GM12878 (cell line): ENCODE results near the gene DGKI. TPM values are rescaled to one million over a fixed set of nuclear protein-coding genes. Genes with fewer than 3 reads are reported as not detected.

Source experiments
- ATAC-seq: fragments of 200-7000 bp; cut with Tn5 transposase; 3 replicates; pipeline ENCODE4 v1.9.1; 2020; ENCODE audit warnings: mild to moderate bottlenecking, moderate library complexity
- BruUV-seq: library from RNA; stranded (reverse); fragments of 400-500 nt; replicated peaks from 2 replicates; lab custom pipeline; 2021; lab: Mats Ljungman, UMichigan
- CTCF ChIA-PET: fragments of 300-600 bp; sonication (Branson Sonifier 250); formaldehyde crosslinking; extraction: SDS; loops from one replicate; lab custom pipeline; 2021; ENCODE audit warnings: inconsistent platforms; lab: Yijun Ruan, JAX
- POLR2A ChIA-PET: fragments of 350-600 bp; formaldehyde crosslinking; extraction: SDS; loops from one replicate; lab custom pipeline; 2021; ENCODE audit warnings: inconsistent platforms; lab: Charles Lee
- RAD21 ChIA-PET: fragments of 300-600 bp; sonication (Branson Sonifier 250); formaldehyde crosslinking; loops from one replicate; lab custom pipeline; 2023; ENCODE audit warnings: antibody characterized with exemption; ENCODE audit not compliant: unreplicated experiment; lab: Charles Lee
- SMC1A ChIA-PET: fragments of 300-600 bp; sonication (Branson Sonifier 250); formaldehyde crosslinking; loops from one replicate; lab custom pipeline; 2023; ENCODE audit not compliant: unreplicated experiment, uncharacterized antibody; lab: Charles Lee
- DNase-seq: peaks from one replicate; pipeline ENCODE4 v3.0.0-alpha.2; 2011; ENCODE audit warnings: low read depth, low spot score
- FAIRE-seq: peaks from 3 replicates; lab custom pipeline; 2011; peaks lifted over from hg19 to GRCh38; lab: Jason Lieb, UNC
- H2AFZ ChIP-seq: 2 replicates; pipeline ENCODE4 v1.6.0; 2011; ENCODE audit warnings: low read depth, low read length, control low read depth; ENCODE audit not compliant: control insufficient read depth
- H3K27ac ChIP-seq: 2 replicates; pipeline ENCODE4 v1.5.1; 2011; ENCODE audit warnings: control low read depth; ENCODE audit not compliant: control insufficient read depth, insufficient read depth
- H3K27me3 ChIP-seq, 2 experiments: replicated peaks in 1 of 2; 2 replicates each; pipeline versions ENCODE4 v1.6.0 to v1.6.1; 2011; ENCODE audit warnings: low read length in 1 of 2; ENCODE audit not compliant: control insufficient read depth in 2 of 2, insufficient read depth in 2 of 2
- H3K36me3 ChIP-seq, 2 experiments: 2 replicates each; pipeline ENCODE4 v1.5.1; 2011; ENCODE audit warnings: low read length in 1 of 2; ENCODE audit not compliant: control insufficient read depth in 2 of 2, insufficient read depth in 2 of 2
- H3K4me1 ChIP-seq: 2 replicates; pipeline ENCODE4 v1.6.1; 2011; ENCODE audit warnings: mild to moderate bottlenecking, low read length, moderate library complexity, mixed read lengths; ENCODE audit not compliant: control insufficient read depth, insufficient read depth
- H3K4me2 ChIP-seq: 2 replicates; pipeline ENCODE4 v1.6.0; 2011; ENCODE audit warnings: control low read depth; ENCODE audit not compliant: control insufficient read depth, insufficient read depth
- H3K4me3 ChIP-seq: fragments of 200-600 bp; sonication (generic); 2 replicates; pipeline ENCODE4 v1.5.1; 2016
- H3K79me2 ChIP-seq: 2 replicates; pipeline ENCODE4 v1.6.0; 2011; ENCODE audit warnings: low read length; ENCODE audit not compliant: control insufficient read depth, insufficient read depth
- H3K9ac ChIP-seq: 2 replicates; pipeline ENCODE4 v1.8.0; 2011; ENCODE audit warnings: low read length, control low read depth, mixed read lengths; ENCODE audit not compliant: control insufficient read depth, insufficient read depth
- H3K9me3 ChIP-seq: replicated peaks from 3 replicates; pipeline ENCODE4 v1.5.1; 2011; ENCODE audit warnings: mild to moderate bottlenecking, low read length; ENCODE audit not compliant: control insufficient read depth, insufficient read depth
- H4K20me1 ChIP-seq: 2 replicates; pipeline ENCODE4 v1.6.0; 2011; ENCODE audit not compliant: control insufficient read depth, insufficient read depth
- DPF2 ChIP-seq: fragments of 450-650 bp; IDR thresholded peaks from 2 replicates; pipeline ENCODE4 v1.6.1; 2017; ENCODE audit warnings: mild to moderate bottlenecking
- EZH2 ChIP-seq: IDR thresholded peaks from 2 replicates; pipeline ENCODE4 v1.6.1; 2012; ENCODE audit warnings: low read depth, mild to moderate bottlenecking, control low read depth, inconsistent platforms, low read length, borderline replicate concordance; ENCODE audit not compliant: control insufficient read depth
- IRF4 ChIP-seq: IDR thresholded peaks from 2 replicates; pipeline ENCODE4 v1.6.1; 2011; ENCODE audit warnings: low read depth, low read length
- JUNB ChIP-seq: IDR thresholded peaks from 2 replicates; pipeline ENCODE4 v1.6.1; 2016; ENCODE audit warnings: antibody characterized with exemption, mild to moderate bottlenecking
- JUND ChIP-seq: IDR thresholded peaks from 2 replicates; pipeline ENCODE4 v1.6.1; 2012; ENCODE audit warnings: low read depth, mild to moderate bottlenecking, low read length, improper control_type of control experiment, moderate library complexity
- KLF5 ChIP-seq: fragments of 450-650 bp; IDR thresholded peaks from 2 replicates; pipeline ENCODE4 v1.6.1; 2014; ENCODE audit warnings: mild to moderate bottlenecking; ENCODE audit not compliant: partially characterized antibody
- SIX5 ChIP-seq: IDR thresholded peaks from 2 replicates; pipeline ENCODE4 v1.6.1; 2011; ENCODE audit warnings: mild to moderate bottlenecking, low read depth, low read length, moderate library complexity; ENCODE audit not compliant: severe bottlenecking
- SMAD1 ChIP-seq: fragments of 450-650 bp; IDR thresholded peaks from 2 replicates; pipeline ENCODE4 v1.6.1; 2018; ENCODE audit warnings: mild to moderate bottlenecking, low read depth; ENCODE audit not compliant: partially characterized antibody
- SMARCA5 ChIP-seq: fragments of 450-650 bp; IDR thresholded peaks from 2 replicates; pipeline ENCODE4 v1.6.1; 2017; ENCODE audit warnings: mild to moderate bottlenecking
- TCF3 ChIP-seq: IDR thresholded peaks from 2 replicates; pipeline ENCODE4 v1.6.1; 2012; ENCODE audit warnings: low read depth, mild to moderate bottlenecking, low read length, borderline replicate concordance; ENCODE audit not compliant: insufficient read depth
- ZNF207 ChIP-seq: fragments of 450-650 bp; IDR thresholded peaks from 2 replicates; pipeline ENCODE4 v1.6.1; 2014; ENCODE audit warnings: antibody characterized with exemption, mild to moderate bottlenecking, borderline replicate concordance
- WGBS: methylation state at CpG from one replicate; pipeline ENCODE4 v1.1.6; 2016; ENCODE audit warnings: low lambda C conversion rate; ENCODE audit not compliant: insufficient replicate concordance, insufficient coverage; ENCODE audit errors: missing lambda C conversion rate; 5-methylcytosine and 5-hydroxymethylcytosine counted together
- in situ Hi-C: fragments of 300-500 bp; cut with MboI; formaldehyde crosslinking; loops from 9 replicates; pipeline ENCODE4 v1.14.3; 2018; ENCODE audit warnings: mixed read lengths
- intact Hi-C: fragments of 100-400 bp; cut with micrococcal nuclease; formaldehyde crosslinking; loops from one replicate; pipeline ENCODE4 v1.14.2; 2022; ENCODE audit not compliant: unreplicated experiment
- polyA plus RNA-seq, 11 experiments: library from polyadenylated mRNA; depleted of rRNA in 4 of 11; unstranded in 6 of 11; stranded (reverse) in 5 of 11; fragments of >200 nt; fragmentation: Nextera tagmentation in 4 of 11; fragmentation: Illumina TruSeq in 1 of 11; extraction: Ambion mirVana in 4 of 11; extraction: Trizol in 1 of 11; gene quantifications; 1 replicate in 1 of 11; 2 replicates in 10 of 11; pipeline versions ENCODE4 v1.2.1 to v1.2.3, GENCODE V29; 2011 to 2016; ENCODE audit warnings: inconsistent platforms in 2 of 11, missing spikeins in 2 of 11, low read depth in 1 of 11
- total RNA-seq, 4 experiments: library from RNA; depleted of rRNA in 3 of 4; stranded (reverse); fragments of >200 nt in 3 of 4; fragmentation: Illumina TruSeq in 1 of 4; extraction: Trizol in 1 of 4; gene quantifications; 2 replicates each; pipeline versions ENCODE4 v1.2.1 to v1.2.3, GENCODE V29; 2013 to 2021
- TF ChIP-seq, protein P1 (sequence below): IDR thresholded peaks from 2 replicates; pipeline ENCODE4 v1.6.1; 2011; ENCODE audit warnings: mild to moderate bottlenecking, low read depth, low read length, moderate library complexity; ENCODE audit not compliant: insufficient replicate concordance
- TF ChIP-seq, protein P2 (sequence below): IDR thresholded peaks from 2 replicates; pipeline ENCODE4 v1.6.1; 2011; ENCODE audit warnings: borderline replicate concordance, low read depth, mild to moderate bottlenecking, moderate library complexity, low read length; ENCODE audit not compliant: insufficient read depth, poor library complexity, severe bottlenecking

The DGKI gene
- total and polyA plus RNA-seq, 10 of the 15 experiments (the other 5 are each of a cell fraction or from before 2014, with no cell fraction given): 10.4 to 37.1 (median 22.1) TPM

DNA sequence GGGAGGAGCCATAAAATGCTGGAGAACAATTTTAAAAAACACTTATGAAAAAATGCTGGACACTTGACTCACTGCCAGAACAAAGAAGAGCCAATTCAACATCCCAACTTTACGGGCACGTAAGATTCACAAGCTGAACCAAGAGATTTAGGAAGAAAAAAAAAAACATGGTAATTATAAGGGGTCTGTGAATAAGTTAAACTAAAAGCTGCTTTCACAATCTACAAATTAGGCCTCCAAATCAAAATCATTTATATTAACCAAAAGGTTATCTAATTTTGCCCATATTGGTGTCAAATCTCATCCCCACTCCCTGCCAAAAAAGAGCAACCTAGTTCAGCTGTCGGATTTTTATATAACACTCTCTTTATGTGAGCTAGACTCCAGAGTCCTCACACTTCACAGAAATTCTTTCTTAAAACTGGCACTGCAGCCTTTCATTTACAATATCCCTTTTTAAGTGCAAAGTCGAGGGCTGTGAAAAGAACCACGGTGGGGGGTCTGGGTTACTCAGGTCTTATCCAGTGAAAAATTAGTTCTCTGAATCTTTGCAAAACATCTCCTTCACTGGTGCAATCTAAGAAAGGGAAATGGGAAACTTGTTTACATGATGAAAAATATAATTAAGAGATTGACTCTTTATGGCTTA is 30.4 kb upstream of the DGKI start:
- Histone ChIP-seq H2AFZ (no peak overlapping the region), H3K9ac (no peak overlapping the region), H3K9me3 (no peaks in the 10 kb centered on the region), H3K4me3 (no peak overlapping the region), H3K4me2 (no peak overlapping the region), H3K27ac (no peak overlapping the region), H3K4me1 (peaks cover 3% of the 10 kb centered on the region), H3K36me3 (peaks cover 24 to 50% of the 10 kb centered on the region in 2 experiments), H4K20me1 (no peaks in the 10 kb centered on the region), H3K79me2 (no peaks in the 10 kb centered on the region), H3K27me3 (no peaks in the 10 kb centered on the region)
- POLR2A ChIA-PET: interaction anchor here (0.5 to 0.6 kb wide), 2 partner anchors 389 to 809 kb away, joined by 3 read pairs; no protein-coding TSS in a partner anchor
- TF ChIP-seq, protein P1, sequence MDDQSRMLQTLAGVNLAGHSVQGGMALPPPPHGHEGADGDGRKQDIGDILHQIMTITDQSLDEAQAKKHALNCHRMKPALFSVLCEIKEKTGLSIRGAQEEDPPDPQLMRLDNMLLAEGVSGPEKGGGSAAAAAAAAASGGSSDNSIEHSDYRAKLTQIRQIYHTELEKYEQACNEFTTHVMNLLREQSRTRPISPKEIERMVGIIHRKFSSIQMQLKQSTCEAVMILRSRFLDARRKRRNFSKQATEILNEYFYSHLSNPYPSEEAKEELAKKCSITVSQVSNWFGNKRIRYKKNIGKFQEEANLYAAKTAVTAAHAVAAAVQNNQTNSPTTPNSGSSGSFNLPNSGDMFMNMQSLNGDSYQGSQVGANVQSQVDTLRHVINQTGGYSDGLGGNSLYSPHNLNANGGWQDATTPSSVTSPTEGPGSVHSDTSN: no peak
- TF ChIP-seq KLF5: no peak
- no peak for TF ChIP-seq EZH2
- TF ChIP-seq, protein P2, sequence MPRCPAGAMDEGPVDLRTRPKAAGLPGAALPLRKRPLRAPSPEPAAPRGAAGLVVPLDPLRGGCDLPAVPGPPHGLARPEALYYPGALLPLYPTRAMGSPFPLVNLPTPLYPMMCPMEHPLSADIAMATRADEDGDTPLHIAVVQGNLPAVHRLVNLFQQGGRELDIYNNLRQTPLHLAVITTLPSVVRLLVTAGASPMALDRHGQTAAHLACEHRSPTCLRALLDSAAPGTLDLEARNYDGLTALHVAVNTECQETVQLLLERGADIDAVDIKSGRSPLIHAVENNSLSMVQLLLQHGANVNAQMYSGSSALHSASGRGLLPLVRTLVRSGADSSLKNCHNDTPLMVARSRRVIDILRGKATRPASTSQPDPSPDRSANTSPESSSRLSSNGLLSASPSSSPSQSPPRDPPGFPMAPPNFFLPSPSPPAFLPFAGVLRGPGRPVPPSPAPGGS: no peak
- TF ChIP-seq ZNF207: no peak
- no peak for TF ChIP-seq IRF4
- no peak for TF ChIP-seq SIX5
- TF ChIP-seq DPF2: no peak
- TF ChIP-seq JUNB: no peak
- no peak for TF ChIP-seq TCF3
- no peak for TF ChIP-seq JUND
- TF ChIP-seq SMARCA5: no peak
- TF ChIP-seq SMAD1: no peak
- no peak for ATAC-seq
- WGBS: 99% methylated on average over 5 of the region's 5 CpGs
- BruUV-seq: no TSS peak
- CTCF ChIA-PET: interaction anchor here (0.7 kb wide), 1 partner anchor 271 kb away, joined by 3 read pairs; no protein-coding TSS in a partner anchor
- DNase-seq: no peak
- in situ Hi-C loops (no loop called here), intact Hi-C loops (no loop called here)
- RAD21 ChIA-PET: no interaction called here
- FAIRE-seq: no peak
- SMC1A ChIA-PET: interaction anchor here (0.6 to 1.6 kb wide), 3 partner anchors 14 to 36 kb away, joined by 3 to 5 read pairs (median 3); no protein-coding TSS in a partner anchor
